ENCODE measurements around the gene TTBK2. TPM values are rescaled to one million over a fixed set of nuclear protein-coding genes. Genes with fewer than 3 reads are reported as not detected.
"Not testable (repeated sequence)": the region's sequence is repeated elsewhere in the genome, so short reads cannot be mapped to it uniquely, and the experiment has no call there.

Gene TTBK2
- total and polyA plus RNA-seq, 2 donors (not counting 1 experiment from before 2014, with no cell fraction given): 4.3 to 39.6 TPM

DNA sequence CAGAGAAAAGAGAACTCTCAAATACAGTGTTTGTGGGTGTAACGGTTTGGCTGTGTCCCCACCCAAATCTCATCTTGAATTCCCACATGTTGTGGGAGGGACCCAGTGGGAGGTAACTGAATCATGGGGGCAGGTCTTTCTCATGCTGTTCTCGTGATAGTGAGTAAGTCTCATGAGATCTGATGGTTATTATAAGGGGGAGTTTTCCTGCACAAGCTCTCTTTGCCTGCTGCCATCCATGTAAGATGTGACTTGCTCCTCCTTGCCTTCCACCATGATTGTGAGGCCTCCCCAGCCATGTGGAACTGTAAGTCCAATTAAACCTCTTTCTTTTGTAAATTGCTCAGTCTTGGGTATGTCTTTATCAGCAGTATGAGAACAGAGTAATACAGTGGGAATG, 158.8 kb downstream of the TTBK2 start:
- CTCF ChIA-PET; H3K4me1 ChIP-seq (ENCODE audit: control insufficient read depth in 2 of 2, insufficient read depth in 2 of 2, low read length in 2 of 2); intact Hi-C loops (cut with micrococcal nuclease); H4K20me1 ChIP-seq (ENCODE audit: control insufficient read depth, insufficient read depth, low read length, poor library complexity, severe bottlenecking); POLR2A ChIA-PET; H3K27me3 ChIP-seq (replicated peaks in 1 of 4; ENCODE audit: control extremely low read depth in 1 of 4, control insufficient read depth in 3 of 4, insufficient read depth in 4 of 4, low read length in 3 of 4); H3K4me3 Mint-ChIP-seq; H3K27ac ChIP-seq (ENCODE audit: low read length in 2 of 2); H3K4me2 ChIP-seq (replicated peaks; ENCODE audit: low read depth, low read length, poor library complexity, severe bottlenecking); H3K27ac Mint-ChIP-seq; H3K27me3 Mint-ChIP-seq; H3K9ac ChIP-seq (ENCODE audit: low read length); ATAC-seq (ENCODE audit: low read depth); H3K4me1 Mint-ChIP-seq; H3K36me3 ChIP-seq (replicated peaks in 1 of 2; ENCODE audit: control extremely low read depth in 1 of 2, control insufficient read depth in 1 of 2, extremely low read depth in 1 of 2, insufficient read depth in 2 of 2, low read length in 1 of 2); DNase-seq; H2AFZ ChIP-seq (ENCODE audit: insufficient read depth, low read depth, low read length, poor library complexity, severe bottlenecking); H3K4me3 ChIP-seq (ENCODE audit: control extremely low read depth in 1 of 5, extremely low read depth in 1 of 5, insufficient read depth in 1 of 5, low read depth in 2 of 5, low read length in 4 of 5): not testable (repeated sequence)
- peaks cover 1 to 27% (median 20%) of the 10 kb centered on the region in 3 donors for H3K9me3 ChIP-seq (ENCODE audit: control extremely low read depth in 1 of 3, control insufficient read depth in 2 of 3, insufficient read depth in 1 of 3, low read length in 2 of 3)
- no CpG with 5 or more reads among the region's 2 CpGs for WGBS (ENCODE audit: insufficient coverage)
- H3K9me3 Mint-ChIP-seq (ENCODE audit: insufficient read depth): peaks cover 26% of the 10 kb centered on the region
- peaks cover 13% of the 10 kb centered on the region for H3K79me2 ChIP-seq (ENCODE audit: control insufficient read depth, insufficient read depth, low read length)

DNA sequence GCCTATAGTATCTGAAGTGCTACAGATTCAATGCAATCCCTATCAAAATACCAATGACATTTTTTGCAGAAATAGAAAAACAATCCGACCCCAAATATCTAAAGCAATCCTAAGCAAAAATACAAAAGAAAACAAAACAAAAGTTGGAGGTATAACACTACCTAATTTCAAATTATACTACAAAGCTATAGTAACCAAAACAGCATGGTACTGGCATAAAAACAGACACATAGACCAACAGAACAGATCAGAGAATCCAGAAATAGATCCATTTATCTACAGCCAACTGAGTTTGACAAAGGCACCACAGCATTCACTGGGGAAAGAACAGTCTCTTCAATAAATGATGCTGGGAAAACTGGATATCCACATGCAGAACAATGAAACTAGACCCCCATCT, 159.8 kb downstream of the TTBK2 start:
- Histone ChIP-seq H2AFZ (ENCODE audit: insufficient read depth, low read depth, low read length, poor library complexity, severe bottlenecking) (no peak overlapping the region), H3K4me2 (replicated peaks; ENCODE audit: low read depth, low read length, poor library complexity, severe bottlenecking) (no peak overlapping the region), H3K27me3 (replicated peaks in 1 of 4; ENCODE audit: control extremely low read depth in 1 of 4, control insufficient read depth in 3 of 4, insufficient read depth in 4 of 4, low read length in 3 of 4) (no peaks in the 10 kb centered on the region), H3K9ac (ENCODE audit: low read length) (no peak overlapping the region), H3K4me3 (ENCODE audit: control extremely low read depth in 1 of 5, extremely low read depth in 1 of 5, insufficient read depth in 1 of 5, low read depth in 2 of 5, low read length in 4 of 5) (no peak overlapping the region), H3K79me2 (ENCODE audit: control insufficient read depth, insufficient read depth, low read length) (peaks cover 13% of the 10 kb centered on the region), H3K9me3 (ENCODE audit: control extremely low read depth in 1 of 3, control insufficient read depth in 2 of 3, insufficient read depth in 1 of 3, low read length in 2 of 3) (peaks cover 1 to 27% (median 20%) of the 10 kb centered on the region in 3 donors), H3K36me3 (replicated peaks in 1 of 2; ENCODE audit: control extremely low read depth in 1 of 2, control insufficient read depth in 1 of 2, extremely low read depth in 1 of 2, insufficient read depth in 2 of 2, low read length in 1 of 2) (peaks cover 7 to 8% of the 10 kb centered on the region in 2 experiments), H3K27ac (ENCODE audit: low read length in 2 of 2) (no peak overlapping the region), H3K4me1 (ENCODE audit: control insufficient read depth in 2 of 2, insufficient read depth in 2 of 2, low read length in 2 of 2) (no peaks in the 10 kb centered on the region), H4K20me1 (ENCODE audit: control insufficient read depth, insufficient read depth, low read length, poor library complexity, severe bottlenecking) (no peaks in the 10 kb centered on the region)
- POLR2A ChIA-PET: no interaction called here
- Mint-ChIP-seq H3K27ac (no peak overlapping the region), H3K27me3 (no peaks in the 10 kb centered on the region), H3K4me1 (no peaks in the 10 kb centered on the region), H3K4me3 (no peak overlapping the region), H3K9me3 (ENCODE audit: insufficient read depth) (peaks cover 18% of the 10 kb centered on the region)
- intact Hi-C loops (cut with micrococcal nuclease): no loop called here
- DNase-seq (no peak), ATAC-seq (ENCODE audit: low read depth) (no peak)
- no CpG with 5 or more reads among the region's 1 CpG for WGBS (ENCODE audit: insufficient coverage)
- CTCF ChIA-PET: no interaction called here
- no peak for TF ChIP-seq EZH2 (IDR thresholded peaks at IDR 0.05; ENCODE audit: borderline replicate concordance, insufficient read depth, low read depth, low read length, poor library complexity, severe bottlenecking)
- TF ChIP-seq, protein P1, sequence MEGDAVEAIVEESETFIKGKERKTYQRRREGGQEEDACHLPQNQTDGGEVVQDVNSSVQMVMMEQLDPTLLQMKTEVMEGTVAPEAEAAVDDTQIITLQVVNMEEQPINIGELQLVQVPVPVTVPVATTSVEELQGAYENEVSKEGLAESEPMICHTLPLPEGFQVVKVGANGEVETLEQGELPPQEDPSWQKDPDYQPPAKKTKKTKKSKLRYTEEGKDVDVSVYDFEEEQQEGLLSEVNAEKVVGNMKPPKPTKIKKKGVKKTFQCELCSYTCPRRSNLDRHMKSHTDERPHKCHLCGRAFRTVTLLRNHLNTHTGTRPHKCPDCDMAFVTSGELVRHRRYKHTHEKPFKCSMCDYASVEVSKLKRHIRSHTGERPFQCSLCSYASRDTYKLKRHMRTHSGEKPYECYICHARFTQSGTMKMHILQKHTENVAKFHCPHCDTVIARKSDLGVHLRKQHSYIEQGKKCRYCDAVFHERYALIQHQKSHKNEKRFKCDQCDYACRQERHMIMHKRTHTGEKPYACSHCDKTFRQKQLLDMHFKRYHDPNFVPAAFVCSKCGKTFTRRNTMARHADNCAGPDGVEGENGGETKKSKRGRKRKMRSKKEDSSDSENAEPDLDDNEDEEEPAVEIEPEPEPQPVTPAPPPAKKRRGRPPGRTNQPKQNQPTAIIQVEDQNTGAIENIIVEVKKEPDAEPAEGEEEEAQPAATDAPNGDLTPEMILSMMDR (IDR thresholded peaks at IDR 0.05): no peak

Measured in B cell (primary cell).